HG03378 (cell line): ENCODE data around the gene UBR2.
"Not testable (repeated sequence)": the region's sequence is repeated elsewhere in the genome, so short reads cannot be mapped to it uniquely, and the experiment has no call there.

Experiments
- ATAC-seq: cut with Tn5 transposase; IDR thresholded peaks from one replicate; pipeline ENCODE4 v1.9.1; 2021; ENCODE audit warnings: mild to moderate bottlenecking, moderate library complexity; ENCODE audit not compliant: unreplicated experiment

Gene UBR2

DNA sequence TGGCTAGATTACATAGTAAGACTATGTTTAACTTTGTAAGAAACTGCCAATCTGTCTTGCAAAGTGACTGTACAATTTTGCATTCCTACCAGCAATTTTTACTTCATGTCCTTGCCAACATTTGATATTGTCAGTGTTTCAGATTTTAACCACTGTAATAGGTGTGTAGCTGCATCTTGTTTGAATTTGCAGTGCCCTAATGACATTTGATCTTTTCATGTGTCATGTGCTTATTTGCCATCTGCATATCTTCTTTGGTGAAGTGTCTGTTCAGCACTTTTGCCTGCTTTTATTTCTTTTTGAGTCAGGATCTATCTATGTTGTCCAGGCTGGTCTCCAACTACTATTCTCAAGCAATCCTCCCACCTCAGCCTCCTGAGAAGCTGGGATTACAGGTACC, 161.0 kb downstream of the UBR2 start:
- no peak for ATAC-seq

DNA sequence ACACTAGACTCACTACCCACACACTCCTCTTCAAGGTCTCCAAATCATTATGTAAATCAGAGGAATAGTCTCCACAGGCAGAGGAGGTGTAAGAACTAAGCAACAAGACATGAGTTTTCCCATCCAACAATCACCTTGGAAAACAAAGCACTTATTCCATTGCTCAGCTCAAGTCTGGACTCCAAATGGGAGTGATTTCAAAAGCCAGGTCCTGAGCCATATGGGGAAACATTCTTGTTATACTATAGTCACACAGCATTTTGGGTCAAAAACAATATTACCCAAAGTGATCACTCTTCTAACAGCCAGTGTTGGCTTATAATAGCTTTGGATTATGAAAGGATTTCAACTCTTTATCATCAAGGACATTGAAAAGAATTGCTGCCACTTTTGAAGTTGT, 162.2 kb downstream of the UBR2 start:
- ATAC-seq = no peak

- ATAC-seq = peak; percentile 84
Observed at GRCh38 chr6:42726485-42727086, 162.8 kb downstream of the UBR2 start.

- no peak for ATAC-seq
Observed at GRCh38 chr6:42727087-42727611, 163.3 kb downstream of the UBR2 start.

DNA sequence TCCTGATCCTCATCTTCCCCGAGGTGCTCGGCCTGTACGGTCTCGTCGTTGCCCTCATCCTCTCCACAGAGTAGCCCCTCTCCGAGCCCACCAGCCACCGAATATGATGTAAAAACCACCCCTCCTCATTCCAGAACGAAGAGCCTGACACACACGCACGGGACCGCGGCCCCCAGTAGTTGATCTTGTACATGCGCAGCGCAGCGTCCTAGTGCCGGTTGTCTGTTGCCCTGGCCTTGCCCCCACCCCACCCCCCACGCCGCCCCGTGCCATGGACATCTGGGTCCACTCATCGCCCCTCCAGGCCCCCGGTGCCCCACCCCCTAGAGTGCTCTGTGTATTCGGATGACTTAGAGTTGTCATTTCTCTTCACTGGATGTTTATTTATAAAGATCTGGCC, 163.8 kb downstream of the UBR2 start:
- no peak for ATAC-seq

DNA sequence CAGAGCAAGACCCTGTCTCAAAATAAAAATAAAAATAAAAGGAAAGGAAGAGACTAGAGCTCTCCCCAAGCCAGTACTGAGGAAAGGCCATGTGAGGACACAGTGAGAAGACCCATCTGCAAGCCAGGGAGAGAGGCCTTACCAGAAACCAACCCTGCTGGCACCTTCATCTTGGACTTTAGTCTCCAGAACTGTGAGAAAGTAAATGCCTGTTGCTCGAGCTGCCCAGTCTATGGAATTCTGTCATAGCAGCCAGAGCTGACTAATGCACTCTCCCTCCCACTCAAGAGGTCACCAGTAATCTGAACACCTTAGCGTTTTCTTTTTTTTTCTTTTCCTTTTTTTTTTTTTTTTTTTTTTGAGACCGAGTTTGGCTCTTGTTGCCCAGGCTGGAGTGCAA, 165.9 kb downstream of the UBR2 start:
- ATAC-seq = no peak

DNA sequence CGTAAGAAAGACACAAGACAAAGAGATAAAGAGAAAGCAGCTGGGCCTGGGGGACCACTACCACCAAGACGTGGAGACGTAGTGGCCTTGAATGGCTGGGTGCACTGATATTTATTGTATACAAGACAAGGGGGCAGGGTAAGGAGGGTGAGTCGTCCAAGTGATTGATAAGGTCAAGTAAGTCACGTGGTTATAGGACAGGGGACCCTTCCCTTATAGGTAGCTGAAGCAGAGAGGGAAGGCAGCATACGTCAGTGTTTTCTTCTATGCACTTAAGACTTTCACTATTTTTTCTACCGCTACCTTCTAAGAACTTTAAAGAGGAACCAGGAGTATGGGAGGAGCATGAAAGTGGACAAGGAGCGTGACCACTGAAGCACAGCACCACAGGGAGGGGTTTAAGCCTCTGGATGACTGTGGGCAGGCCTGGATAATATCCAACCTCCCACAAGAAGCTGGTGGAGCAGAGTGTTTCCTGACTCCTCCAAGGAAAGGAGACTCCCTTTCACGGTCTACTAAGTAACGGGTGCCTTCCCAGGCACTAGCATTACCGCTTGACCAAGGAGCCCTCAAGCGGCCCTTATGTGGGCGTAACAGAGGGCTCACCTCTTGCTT, 170.1 kb downstream of the UBR2 start:
- ATAC-seq = not testable (repeated sequence)

- ATAC-seq = no peak
Observed at GRCh38 chr6:42735976-42736375, 172.1 kb downstream of the UBR2 start.

- ATAC-seq = no peak
Observed at GRCh38 chr6:42740725-42741124, 176.9 kb downstream of the UBR2 start.

GRCh38 chr6:42742116-42742894, 178.5 kb downstream of the UBR2 start:
- ATAC-seq = no peak
